Pulmonary artery endothelial cell (primary cell): ENCODE measurements around the gene ZKSCAN4. TPM values are rescaled to one million over a fixed set of nuclear protein-coding genes. Genes with fewer than 3 reads are reported as not detected.

Experiments
- DNase-seq: peaks from one replicate; pipeline ENCODE4 v3.0.0-alpha.2; 2011; ENCODE audit warnings: low read depth, low spot score
- total RNA-seq: library from RNA; depleted of rRNA; stranded (reverse); fragments of >200 nt; gene quantifications from 2 replicates; pipeline ENCODE4 v1.2.3, GENCODE V29; 2014

Gene ZKSCAN4
- total RNA-seq, 1 donor from 2014 or later: 5.7 TPM

GRCh38 chr6:28209753-28210535, 42.1 kb downstream of the ZKSCAN4 start:
- no peak for DNase-seq

- DNase-seq: no peak
Measured at GRCh38 chr6:28208111-28208659, 43.9 kb downstream of the ZKSCAN4 start.

GRCh38 chr6:28207510-28208110, 44.5 kb downstream of the ZKSCAN4 start:
- no peak for DNase-seq

DNA sequence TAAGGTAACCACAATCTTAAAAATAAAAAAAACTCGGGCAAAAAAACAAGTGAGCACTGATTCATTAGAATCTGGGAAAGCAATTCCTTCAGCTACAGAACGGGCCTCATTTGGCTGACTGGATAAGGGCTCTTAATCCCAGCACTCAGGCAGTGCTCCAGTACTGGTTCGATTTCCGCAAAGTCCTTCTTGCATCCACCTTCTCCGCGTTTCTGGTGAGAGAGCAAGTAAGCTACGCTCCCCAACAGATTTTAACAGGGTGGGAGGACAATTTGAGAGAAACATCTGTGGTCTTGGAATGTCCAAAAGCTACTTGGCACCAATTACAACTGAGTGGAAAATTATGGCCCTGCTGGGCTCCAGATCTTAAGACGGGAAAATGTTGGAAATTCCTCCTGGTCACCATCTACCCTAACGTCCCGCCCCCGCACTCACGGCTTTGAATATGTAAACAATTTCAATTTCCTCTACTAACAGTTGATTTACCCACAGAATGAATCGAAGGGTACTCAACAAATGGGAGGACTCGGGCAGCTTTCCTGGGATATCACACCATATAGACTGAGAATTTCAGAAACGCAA, 45.0 kb downstream of the ZKSCAN4 start:
- no peak for DNase-seq

- no peak for DNase-seq
Measured at GRCh38 chr6:28206527-28206926, 45.5 kb downstream of the ZKSCAN4 start.

GRCh38 chr6:28205879-28206278, 46.2 kb downstream of the ZKSCAN4 start:
- no peak for DNase-seq

- no peak for DNase-seq
Measured at GRCh38 chr6:28203201-28203600, 48.9 kb downstream of the ZKSCAN4 start.

DNA sequence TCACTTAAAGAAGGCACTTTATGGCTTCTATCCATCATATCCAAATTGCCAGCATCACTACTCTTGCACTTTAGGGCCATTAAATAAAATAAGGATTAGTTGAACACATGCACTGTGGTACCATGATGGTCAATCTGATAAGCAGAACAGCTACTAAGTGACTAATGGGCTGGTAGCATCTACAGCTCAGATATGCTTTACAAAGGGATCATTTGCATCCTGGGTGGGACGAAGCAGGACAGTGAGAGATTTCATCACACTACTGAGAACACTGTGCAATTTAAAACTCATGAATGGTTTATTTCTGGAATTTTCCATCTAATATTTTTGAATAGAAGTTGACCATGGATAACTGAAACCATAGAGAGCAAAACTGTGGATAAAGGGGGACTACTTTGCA, 52.0 kb downstream of the ZKSCAN4 start:
- no peak for DNase-seq

Other genes with a start within 250 kb of the ZKSCAN4 start
- 0.33 and 0.35 TPM in 2 replicates for gene ZNF165, start 171.7 kb downstream of the ZKSCAN4 start, total RNA-seq
- 13.0 and 13.8 TPM in 2 replicates for gene ZSCAN16, start 127.7 kb downstream of the ZKSCAN4 start, total RNA-seq
- 11.5 and 19.0 TPM in 2 replicates for gene ZKSCAN8, start 110.4 kb downstream of the ZKSCAN4 start, total RNA-seq
- 11.6 and 13.5 TPM in 2 replicates for gene ZSCAN9, start 27.0 kb downstream of the ZKSCAN4 start, total RNA-seq
- gene NKAPL, start 7.0 kb upstream of the ZKSCAN4 start, total RNA-seq: 0.59 and 1.2 TPM in 2 replicates
- gene ZSCAN26, start 14.9 kb upstream of the ZKSCAN4 start, total RNA-seq: 8.9 and 18.5 TPM in 2 replicates
- gene PGBD1, start 29.3 kb upstream of the ZKSCAN4 start, total RNA-seq: 7.3 and 10.2 TPM in 2 replicates
- gene ZSCAN31, start 83.9 kb upstream of the ZKSCAN4 start, total RNA-seq: 10.6 and 19.7 TPM in 2 replicates
- 3.4 and 7.5 TPM in 2 replicates for gene ZKSCAN3, start 97.7 kb upstream of the ZKSCAN4 start, total RNA-seq
- 3.6 and 6.8 TPM in 2 replicates for gene ZSCAN12, start 147.5 kb upstream of the ZKSCAN4 start, total RNA-seq
- gene ZSCAN23, start 191.2 kb upstream of the ZKSCAN4 start, total RNA-seq: 0.07 and 0.14 TPM in 2 replicates